ENCODE data around the gene NAA25.
A peak's percentile ranks its signal among the peaks of the same experiment; 100 is the strongest.

Gene NAA25

DNA sequence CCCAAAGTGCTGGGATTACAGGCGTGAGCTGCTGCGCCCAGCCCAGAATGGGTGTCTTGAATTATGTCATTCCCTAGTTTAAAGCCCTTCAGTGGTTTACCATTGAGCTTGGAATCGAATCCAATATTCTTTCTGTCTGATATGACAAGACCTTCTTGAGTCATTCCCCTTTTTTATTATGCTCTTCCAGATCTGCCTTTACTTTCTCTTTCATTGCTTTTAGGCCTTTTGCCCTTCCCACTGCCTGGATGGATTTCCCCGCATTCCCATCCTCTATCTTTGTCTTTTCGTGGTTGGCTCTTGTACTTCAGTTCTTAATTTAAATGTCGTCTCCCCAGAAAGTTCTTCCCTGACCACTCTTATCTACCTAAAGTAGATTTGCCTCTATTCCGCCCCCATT is 18.3 kb upstream of the NAA25 start:
- Histone ChIP-seq H3K4me3 (ENCODE audit: low read length) (no peak overlapping the region), H3K27ac (ENCODE audit: low read depth, low read length) (no peak overlapping the region)

DNA sequence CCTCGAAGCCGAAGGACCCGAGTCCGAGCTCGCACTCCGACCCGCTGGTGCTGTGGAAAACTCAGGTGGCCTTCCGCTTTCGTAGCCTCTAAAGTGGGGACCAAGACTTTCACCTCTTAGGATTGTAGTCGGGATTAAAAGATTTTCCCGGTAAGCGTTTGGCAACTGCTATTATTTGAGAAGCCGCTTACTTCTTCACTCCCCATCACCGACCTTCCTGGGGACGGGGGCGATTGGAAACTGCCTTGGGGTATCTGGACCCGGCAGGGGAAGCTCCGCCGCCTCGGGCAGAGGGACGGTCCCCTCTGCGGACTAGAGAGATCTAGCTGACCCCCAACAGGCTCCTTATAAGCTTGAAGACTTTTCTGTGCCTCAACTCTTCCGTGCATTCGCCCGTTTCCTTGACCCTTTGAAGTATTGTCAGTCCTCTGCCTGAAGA is 17.4 kb upstream of the NAA25 start:
- Histone ChIP-seq H3K4me1 (ENCODE audit: control insufficient read depth, insufficient read depth, low read length) (peaks cover 22% of the 10 kb centered on the region), H3K4me3 (ENCODE audit: low read length) (peak overlapping the region; percentile 97), H3K36me3 (ENCODE audit: control insufficient read depth, insufficient read depth, low read length) (no peaks in the 10 kb centered on the region), H3K9ac (ENCODE audit: low read length) (peak overlapping the region; percentile 97), H3K27me3 (ENCODE audit: control insufficient read depth, insufficient read depth, low read length) (no peaks in the 10 kb centered on the region), H3K27ac (ENCODE audit: low read depth, low read length) (peak overlapping the region; percentile 98)

More for the DNA sequence above, 18.3 kb upstream of the NAA25 start:
- H3K36me3 ChIP-seq (ENCODE audit: control insufficient read depth, insufficient read depth, low read length): no peaks in the 10 kb centered on the region
- no peak overlapping the region for H3K9ac ChIP-seq (ENCODE audit: low read length)
- H3K27me3 ChIP-seq (ENCODE audit: control insufficient read depth, insufficient read depth, low read length): no peaks in the 10 kb centered on the region
- peaks cover 23% of the 10 kb centered on the region for H3K4me1 ChIP-seq (ENCODE audit: control insufficient read depth, insufficient read depth, low read length)

DNA sequence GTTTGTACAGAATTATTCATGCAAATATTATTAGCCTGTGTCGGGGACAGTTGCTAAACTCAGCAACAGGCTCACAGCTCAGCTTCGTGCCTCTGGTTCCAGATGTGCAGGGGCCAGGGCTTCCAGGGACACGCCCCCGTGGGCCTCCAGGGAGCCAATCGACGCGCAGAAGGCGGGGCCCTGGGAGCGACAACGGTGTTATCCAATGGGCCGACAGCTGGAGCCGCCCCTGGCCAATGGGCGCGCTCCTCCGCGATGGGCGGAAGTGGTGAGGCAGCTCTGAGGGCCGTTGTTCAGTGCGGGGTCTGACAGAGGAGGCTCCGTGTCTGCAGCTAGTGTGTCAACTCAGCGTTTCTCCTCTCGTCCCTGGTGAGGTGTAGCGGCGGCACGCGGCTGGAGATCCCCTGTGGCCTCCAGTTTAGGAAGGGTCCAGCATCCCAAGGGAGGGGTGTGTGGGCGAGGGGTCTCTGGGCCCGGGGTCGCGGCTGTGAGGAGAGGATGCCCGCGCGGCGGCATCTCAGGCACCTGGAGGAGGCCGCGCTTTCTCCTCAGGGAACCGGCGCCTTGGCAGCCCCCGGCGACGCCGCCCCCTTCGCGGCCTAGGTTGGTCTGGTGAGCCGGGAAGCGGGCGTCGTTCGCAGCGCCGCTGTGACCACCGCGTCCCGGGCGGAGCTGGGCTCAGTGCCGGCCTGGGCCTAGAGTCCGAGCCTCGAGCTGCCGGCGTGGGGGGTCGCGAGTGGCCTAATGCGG is 16.8 kb upstream of the NAA25 start, which contains the start of gene TRAFD1:
TRAFD1 (plus strand) TSS at position 311 of the 750 bp plus-strand sequence. CDS start 4,963 bp downstream, outside the sequence.
- peak within 1 kb of the TSS; percentile 97 for H3K4me3 ChIP-seq (ENCODE audit: low read length)
- peaks cover 22% of the 10 kb centered on the region for H3K4me1 ChIP-seq (ENCODE audit: control insufficient read depth, insufficient read depth, low read length)
- H3K36me3 ChIP-seq (ENCODE audit: control insufficient read depth, insufficient read depth, low read length): no peaks in the 10 kb centered on the region
- peak within 1 kb of the TSS; percentile 98 for H3K27ac ChIP-seq (ENCODE audit: low read depth, low read length)
- H3K27me3 ChIP-seq (ENCODE audit: control insufficient read depth, insufficient read depth, low read length): no peaks in the 10 kb centered on the region
- peak within 1 kb of the TSS; percentile 97 for H3K9ac ChIP-seq (ENCODE audit: low read length)

DNA sequence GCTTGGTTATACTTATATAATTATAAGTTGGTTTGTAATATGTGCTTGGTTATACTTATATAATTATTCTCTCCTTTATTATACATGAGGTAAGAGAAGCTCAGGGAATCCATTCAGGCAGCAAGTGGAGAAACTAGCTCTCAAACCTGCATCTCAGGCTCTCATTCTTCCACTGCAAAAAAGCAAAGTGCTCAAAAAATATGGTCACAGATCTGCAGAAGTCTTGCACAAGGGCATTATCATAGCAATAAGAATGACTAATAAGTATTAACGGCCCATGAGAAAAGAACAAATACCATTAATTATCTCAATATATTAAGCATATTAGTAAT is 16.3 kb upstream of the NAA25 start:
- no peak overlapping the region for H3K4me3 ChIP-seq (ENCODE audit: low read length)
- peak overlapping the region; percentile 32 for H3K27ac ChIP-seq (ENCODE audit: low read depth, low read length)
- H3K4me1 ChIP-seq (ENCODE audit: control insufficient read depth, insufficient read depth, low read length): peaks cover 22% of the 10 kb centered on the region
- no peaks in the 10 kb centered on the region for H3K27me3 ChIP-seq (ENCODE audit: control insufficient read depth, insufficient read depth, low read length)
- H3K36me3 ChIP-seq (ENCODE audit: control insufficient read depth, insufficient read depth, low read length): no peaks in the 10 kb centered on the region
- no peak overlapping the region for H3K9ac ChIP-seq (ENCODE audit: low read length)

DNA sequence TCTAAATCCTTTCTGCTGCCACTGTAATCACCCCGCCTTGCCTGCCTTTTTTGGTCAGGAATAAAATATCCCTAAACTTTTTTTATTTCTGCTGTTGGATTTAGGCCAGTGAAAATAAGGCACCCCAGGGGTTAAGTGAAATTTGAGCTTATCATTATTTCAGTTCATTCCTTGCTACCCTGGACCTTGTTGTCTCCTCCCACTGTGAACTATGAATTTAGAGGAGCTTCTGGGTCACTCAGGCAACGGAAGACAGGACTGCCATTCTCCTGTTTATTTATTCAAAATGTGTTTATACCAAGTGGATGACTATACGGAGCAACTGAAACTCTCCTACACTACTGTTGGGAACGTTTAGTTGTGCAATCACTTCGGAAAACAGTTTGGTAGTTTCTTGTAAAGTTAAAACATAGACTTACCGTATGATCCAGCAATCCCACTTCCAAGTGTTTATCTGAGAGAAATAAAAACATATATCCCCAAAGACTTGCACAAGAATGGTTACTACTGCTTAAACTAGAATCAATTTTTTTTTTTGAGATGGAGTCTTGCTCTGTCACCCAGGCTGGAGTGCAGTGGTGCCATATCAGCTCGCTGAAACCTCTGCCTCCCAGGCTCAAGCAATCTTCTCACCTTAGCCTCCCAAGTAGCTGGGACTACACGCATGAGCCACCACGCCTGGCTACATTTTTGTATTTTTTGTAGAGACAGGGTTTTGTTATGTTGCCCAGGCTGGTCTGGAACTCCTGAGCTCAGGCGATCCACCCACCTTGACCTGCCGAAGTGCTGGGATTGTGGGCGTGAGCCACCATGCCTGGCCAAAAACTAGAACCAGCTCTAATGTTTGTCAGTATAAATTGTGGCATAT is 14.5 kb upstream of the NAA25 start:
- H3K4me3 ChIP-seq (ENCODE audit: low read length): no peak overlapping the region
- peak overlapping the region; percentile 84 for H3K27ac ChIP-seq (ENCODE audit: low read depth, low read length)
- no peaks in the 10 kb centered on the region for H3K36me3 ChIP-seq (ENCODE audit: control insufficient read depth, insufficient read depth, low read length)
- no peaks in the 10 kb centered on the region for H3K27me3 ChIP-seq (ENCODE audit: control insufficient read depth, insufficient read depth, low read length)
- H3K9ac ChIP-seq (ENCODE audit: low read length): no peak overlapping the region
- H3K4me1 ChIP-seq (ENCODE audit: control insufficient read depth, insufficient read depth, low read length): peaks cover 16% of the 10 kb centered on the region

DNA sequence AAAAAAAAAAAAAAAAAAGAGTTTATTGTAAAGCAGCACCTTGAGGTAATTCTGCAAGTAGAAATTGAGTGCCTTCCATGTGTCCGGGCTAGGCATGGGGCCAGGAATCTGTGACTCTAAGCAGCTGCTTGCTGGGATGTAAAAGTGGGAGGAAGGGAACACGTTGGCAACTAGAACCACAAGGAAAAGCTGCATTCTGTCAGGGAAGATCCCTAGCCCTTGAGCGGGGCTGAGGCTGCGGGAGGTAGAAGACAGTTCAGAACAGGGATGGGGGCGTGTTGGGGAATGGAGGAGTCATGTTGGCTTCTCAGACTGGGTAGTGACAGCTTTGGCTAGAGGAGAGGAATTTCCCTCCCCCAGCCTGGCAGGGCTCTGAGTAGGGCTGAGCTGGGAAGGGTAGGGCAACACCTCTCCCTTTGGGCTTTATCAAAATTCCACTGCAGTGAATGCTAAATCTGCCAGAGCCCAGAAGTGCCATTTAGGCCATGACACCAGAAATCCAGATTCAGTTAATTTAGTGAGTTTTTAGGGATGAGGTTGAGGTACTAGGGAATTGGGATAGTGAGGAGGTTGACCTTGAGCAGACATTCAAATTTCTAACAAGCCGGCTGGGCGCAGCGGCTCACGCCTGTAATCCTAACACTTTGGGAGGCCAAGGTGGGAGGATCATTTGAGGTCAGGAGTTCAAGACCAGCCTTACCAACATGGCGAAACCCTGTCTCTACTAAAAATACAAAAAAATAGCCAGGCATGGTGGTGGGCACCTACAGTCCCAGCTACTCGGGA is 13.4 kb upstream of the NAA25 start:
- Histone ChIP-seq H3K9ac (ENCODE audit: low read length) (no peak overlapping the region), H3K27ac (ENCODE audit: low read depth, low read length) (peak overlapping the region; percentile 84), H3K4me3 (ENCODE audit: low read length) (peak overlapping the region; percentile 15), H3K36me3 (ENCODE audit: control insufficient read depth, insufficient read depth, low read length) (no peaks in the 10 kb centered on the region), H3K4me1 (ENCODE audit: control insufficient read depth, insufficient read depth, low read length) (peaks cover 16% of the 10 kb centered on the region), H3K27me3 (ENCODE audit: control insufficient read depth, insufficient read depth, low read length) (no peaks in the 10 kb centered on the region)

DNA sequence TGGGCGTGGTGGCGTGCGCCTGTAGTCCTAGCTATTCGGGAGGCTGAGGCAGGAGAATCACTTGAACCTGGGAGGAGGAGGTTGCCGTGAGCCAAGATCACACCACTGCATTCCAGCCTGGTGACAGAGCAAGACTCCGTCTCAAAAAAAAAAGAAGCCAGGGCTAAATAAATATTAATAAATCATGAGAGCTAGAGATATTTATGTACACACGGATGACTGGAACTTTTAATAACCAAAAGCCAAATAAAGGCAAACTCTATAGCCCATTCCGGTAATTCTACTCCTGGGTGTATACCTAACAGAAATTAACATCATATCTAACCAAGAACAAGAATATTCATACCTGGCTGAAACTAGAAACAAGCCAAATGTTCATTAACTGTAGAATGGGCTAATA is 9.1 kb upstream of the NAA25 start:
- no peak overlapping the region for H3K9ac ChIP-seq (ENCODE audit: low read length)
- H3K4me3 ChIP-seq (ENCODE audit: low read length): no peak overlapping the region
- peaks cover 6% of the 10 kb centered on the region for H3K4me1 ChIP-seq (ENCODE audit: control insufficient read depth, insufficient read depth, low read length)
- no peak overlapping the region for H3K27ac ChIP-seq (ENCODE audit: low read depth, low read length)
- H3K36me3 ChIP-seq (ENCODE audit: control insufficient read depth, insufficient read depth, low read length): no peaks in the 10 kb centered on the region
- no peaks in the 10 kb centered on the region for H3K27me3 ChIP-seq (ENCODE audit: control insufficient read depth, insufficient read depth, low read length)

DNA sequence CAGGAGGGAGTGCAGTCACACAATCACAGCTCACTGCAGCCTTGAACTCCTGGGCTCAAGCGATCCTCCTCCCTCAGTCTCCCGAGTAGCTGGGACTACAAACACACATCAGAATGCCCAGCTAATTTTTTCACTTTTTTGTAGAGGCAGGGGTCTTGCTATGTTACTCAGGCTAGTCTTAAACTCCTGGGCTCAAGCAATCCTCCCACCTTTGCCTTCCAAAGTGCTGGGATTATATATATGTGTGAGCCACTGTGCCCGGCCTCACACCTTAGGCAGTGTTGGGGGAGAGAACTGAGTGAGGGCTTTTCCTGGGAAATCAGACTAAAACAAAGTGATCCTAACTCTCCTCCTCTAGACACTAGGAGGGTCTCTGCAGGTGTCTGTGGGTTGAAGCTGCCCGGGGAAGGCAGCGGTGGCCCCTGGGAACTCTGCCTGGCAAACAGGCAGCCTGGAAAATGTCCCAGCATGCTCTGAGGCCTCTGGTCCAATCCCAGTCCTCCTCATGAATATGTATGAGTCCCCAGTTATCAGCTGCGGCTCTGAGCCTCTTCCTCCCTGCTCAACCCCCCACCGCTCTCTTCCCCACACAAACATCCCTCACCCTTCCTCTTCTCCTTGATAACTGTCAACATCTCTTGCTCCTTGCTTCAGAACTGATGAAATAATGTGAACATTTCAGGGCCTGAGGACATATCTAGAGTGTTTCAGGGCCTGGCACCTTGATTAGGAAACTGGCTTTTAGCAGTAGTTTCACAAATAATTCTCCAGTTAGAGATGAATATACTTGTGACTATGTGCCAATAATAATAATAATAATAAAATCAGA is 7.9 kb upstream of the NAA25 start:
- Histone ChIP-seq H3K27me3 (ENCODE audit: control insufficient read depth, insufficient read depth, low read length) (no peaks in the 10 kb centered on the region), H3K4me1 (ENCODE audit: control insufficient read depth, insufficient read depth, low read length) (no peaks in the 10 kb centered on the region), H3K27ac (ENCODE audit: low read depth, low read length) (no peak overlapping the region), H3K9ac (ENCODE audit: low read length) (no peak overlapping the region), H3K36me3 (ENCODE audit: control insufficient read depth, insufficient read depth, low read length) (no peaks in the 10 kb centered on the region), H3K4me3 (ENCODE audit: low read length) (no peak overlapping the region)

DNA sequence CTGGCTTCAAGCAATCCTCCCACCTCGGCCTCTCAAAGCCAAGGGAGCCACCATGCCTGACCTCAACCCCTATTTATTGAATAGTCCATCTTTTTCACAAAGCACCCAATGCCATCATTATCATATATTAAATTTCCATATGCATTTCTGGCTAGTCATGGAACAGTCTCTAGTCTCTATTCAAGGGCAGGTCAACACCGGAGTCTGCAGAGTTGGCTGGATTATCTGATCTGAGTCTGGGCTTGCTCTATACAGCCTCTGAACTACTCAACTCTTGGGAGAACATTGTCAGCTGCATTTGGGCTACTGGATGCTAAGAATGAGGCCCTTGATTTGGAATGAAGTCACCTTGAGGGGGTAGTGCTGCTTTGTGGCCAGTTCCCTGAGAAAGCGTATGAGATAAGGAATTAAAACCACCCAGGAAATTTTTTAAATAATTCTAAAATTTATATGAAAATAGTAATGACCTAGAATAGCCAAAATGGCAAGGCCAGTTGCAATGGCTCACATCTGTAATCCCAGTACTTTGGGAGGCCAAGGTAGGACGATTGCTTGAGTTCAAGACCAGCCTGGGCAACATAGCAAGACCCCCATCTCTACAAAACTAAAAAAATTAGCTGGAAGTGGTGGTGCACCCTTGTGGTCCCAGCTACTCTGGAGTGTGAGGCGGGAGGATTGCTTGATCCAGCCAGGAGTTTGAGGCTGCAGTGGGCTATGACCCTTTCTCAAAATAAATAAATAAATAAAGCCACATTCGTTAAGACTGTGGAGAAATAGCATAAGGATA is 6.9 kb upstream of the NAA25 start:
- no peak overlapping the region for H3K27ac ChIP-seq (ENCODE audit: low read depth, low read length)
- no peak overlapping the region for H3K9ac ChIP-seq (ENCODE audit: low read length)
- no peak overlapping the region for H3K4me3 ChIP-seq (ENCODE audit: low read length)
- no peaks in the 10 kb centered on the region for H3K36me3 ChIP-seq (ENCODE audit: control insufficient read depth, insufficient read depth, low read length)
- no peaks in the 10 kb centered on the region for H3K4me1 ChIP-seq (ENCODE audit: control insufficient read depth, insufficient read depth, low read length)
- H3K27me3 ChIP-seq (ENCODE audit: control insufficient read depth, insufficient read depth, low read length): no peaks in the 10 kb centered on the region

DNA sequence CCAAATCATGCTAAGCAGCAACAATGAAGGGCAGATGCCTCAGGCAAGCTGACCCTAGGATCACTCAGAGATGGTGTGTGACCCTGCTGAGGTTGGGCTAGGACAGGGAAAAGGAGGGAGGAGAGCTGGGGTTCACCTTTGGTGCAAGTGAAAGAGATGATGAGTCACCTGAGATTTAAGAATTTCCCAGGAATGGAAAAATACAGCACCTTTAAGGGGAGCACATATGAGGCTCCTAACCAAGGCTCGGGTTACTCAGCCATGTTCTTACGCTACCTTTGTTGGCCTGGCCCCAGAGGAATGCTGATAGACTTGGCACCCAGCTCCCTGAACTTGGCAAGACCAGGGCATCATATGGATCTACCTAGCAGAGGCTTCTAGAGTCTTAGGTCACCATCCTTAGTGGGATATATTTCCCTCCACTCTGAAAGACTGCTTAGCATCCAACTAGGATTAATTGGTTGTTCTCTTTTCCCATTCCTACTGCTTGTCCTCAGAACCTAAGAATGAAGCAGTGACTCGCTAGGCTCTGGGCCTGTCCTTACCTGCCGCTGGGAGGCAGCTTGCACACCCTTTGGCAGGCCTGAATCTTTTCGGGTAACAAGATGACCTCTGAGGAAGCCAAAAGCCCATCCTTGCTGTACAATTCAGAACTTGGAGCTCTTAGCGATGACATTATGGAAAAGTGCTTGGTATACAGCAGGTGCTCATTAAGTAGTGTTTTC is 4.0 kb upstream of the NAA25 start:
- H3K4me3 ChIP-seq (ENCODE audit: low read length): no peak overlapping the region
- H3K36me3 ChIP-seq (ENCODE audit: control insufficient read depth, insufficient read depth, low read length): no peaks in the 10 kb centered on the region
- no peaks in the 10 kb centered on the region for H3K4me1 ChIP-seq (ENCODE audit: control insufficient read depth, insufficient read depth, low read length)
- no peak overlapping the region for H3K27ac ChIP-seq (ENCODE audit: low read depth, low read length)
- H3K9ac ChIP-seq (ENCODE audit: low read length): no peak overlapping the region
- no peaks in the 10 kb centered on the region for H3K27me3 ChIP-seq (ENCODE audit: control insufficient read depth, insufficient read depth, low read length)

DNA sequence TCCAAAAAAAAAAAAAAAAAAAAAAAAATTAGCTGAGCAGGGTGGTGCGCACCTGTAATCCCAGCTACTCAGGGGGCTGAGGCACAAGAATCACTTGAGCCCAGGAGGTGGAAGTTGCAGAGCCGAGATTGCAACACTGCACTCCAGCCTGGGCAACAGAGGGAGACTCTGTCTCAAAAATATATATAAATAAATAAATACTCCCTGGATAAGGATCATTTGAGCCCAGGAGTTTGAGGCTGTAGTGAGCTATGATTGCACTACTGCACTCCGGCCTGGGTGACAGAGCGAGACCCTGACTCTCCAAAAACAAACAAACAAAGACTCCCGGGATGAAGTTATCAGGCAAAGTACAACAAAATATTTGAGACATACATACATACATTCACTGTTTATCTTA is 3.3 kb upstream of the NAA25 start:
- no peaks in the 10 kb centered on the region for H3K36me3 ChIP-seq (ENCODE audit: control insufficient read depth, insufficient read depth, low read length)
- H3K27ac ChIP-seq (ENCODE audit: low read depth, low read length): no peak overlapping the region
- H3K27me3 ChIP-seq (ENCODE audit: control insufficient read depth, insufficient read depth, low read length): no peaks in the 10 kb centered on the region

More for the DNA sequence above, 3.3 kb upstream of the NAA25 start:
- Histone ChIP-seq H3K4me1 (ENCODE audit: control insufficient read depth, insufficient read depth, low read length) (no peaks in the 10 kb centered on the region), H3K9ac (ENCODE audit: low read length) (no peak overlapping the region), H3K4me3 (ENCODE audit: low read length) (no peak overlapping the region)
